Suprapubic skin (tissue), 4 donors: ENCODE measurements around the gene CPO. TPM values are rescaled to one million over a fixed set of nuclear protein-coding genes. Genes with fewer than 3 reads are reported as not detected.
"Not testable (repeated sequence)": the region's sequence is repeated elsewhere in the genome, so short reads cannot be mapped to it uniquely, and the experiment has no call there.

Experiments
- DNase-seq, 2 donors: peaks; one replicate each; pipeline ENCODE4 v3.0.0-alpha.2; 2019; ENCODE audit warnings: low spot score in 2 of 2
- H3K27ac ChIP-seq: fragments of 200-600 bp; sonication (generic); one replicate; pipeline ENCODE4 v1.5.1; 2019
- H3K27me3 ChIP-seq: fragments of 200-600 bp; sonication (generic); one replicate; pipeline ENCODE4 v1.5.1; 2019
- H3K36me3 ChIP-seq: fragments of 200-600 bp; sonication (generic); one replicate; pipeline ENCODE4 v1.5.1; 2019
- H3K4me1 ChIP-seq: fragments of 200-600 bp; sonication (generic); one replicate; pipeline ENCODE4 v1.5.1; 2019
- H3K4me3 ChIP-seq: fragments of 200-600 bp; sonication (generic); one replicate; pipeline ENCODE4 v1.5.1; 2019; ENCODE audit warnings: mild to moderate bottlenecking
- H3K9me3 ChIP-seq: fragments of 200-600 bp; sonication (generic); one replicate; pipeline ENCODE4 v1.5.1; 2019
- EP300 ChIP-seq: sonication (generic); formaldehyde crosslinking; IDR thresholded peaks from one replicate; pipeline ENCODE4 v1.6.1; 2017; ENCODE audit warnings: antibody characterized with exemption
- POLR2A ChIP-seq, 2 donors: fragments of 450-650 bp; IDR thresholded peaks; one replicate each; pipeline ENCODE4 v1.6.1; 2017; ENCODE audit warnings: antibody characterized with exemption in 2 of 2, mild to moderate bottlenecking in 2 of 2, moderate library complexity in 2 of 2
- POLR2AphosphoS5 ChIP-seq, 3 donors: sonication (generic); formaldehyde crosslinking; IDR thresholded peaks; one replicate each; pipeline ENCODE4 v1.6.1; 2017; ENCODE audit warnings: antibody characterized with exemption in 3 of 3
- WGBS: methylation state at CpG from one replicate; pipeline ENCODE4 v1.1.5; 2018; 5-methylcytosine and 5-hydroxymethylcytosine counted together
- total RNA-seq, 4 donors: library from RNA; depleted of rRNA; stranded (reverse); fragments of >200 nt; gene quantifications; one replicate each; pipeline ENCODE4 v1.1.0, GENCODE V29; 2016
- TF ChIP-seq, protein P1 (sequence below), 2 donors: fragments of 200-600 bp in 1 of 2; fragments of 450-650 bp in 1 of 2; sonication (generic) in 1 of 2; IDR thresholded peaks; one replicate each; pipeline ENCODE4 v1.5.1; 2016 to 2019; ENCODE audit warnings: antibody characterized with exemption in 2 of 2, mild to moderate bottlenecking in 1 of 2, moderate library complexity in 1 of 2

Gene CPO
- total RNA-seq, 4 donors from 2014 or later, result 0.89 TPM; not detected in 3

DNA sequence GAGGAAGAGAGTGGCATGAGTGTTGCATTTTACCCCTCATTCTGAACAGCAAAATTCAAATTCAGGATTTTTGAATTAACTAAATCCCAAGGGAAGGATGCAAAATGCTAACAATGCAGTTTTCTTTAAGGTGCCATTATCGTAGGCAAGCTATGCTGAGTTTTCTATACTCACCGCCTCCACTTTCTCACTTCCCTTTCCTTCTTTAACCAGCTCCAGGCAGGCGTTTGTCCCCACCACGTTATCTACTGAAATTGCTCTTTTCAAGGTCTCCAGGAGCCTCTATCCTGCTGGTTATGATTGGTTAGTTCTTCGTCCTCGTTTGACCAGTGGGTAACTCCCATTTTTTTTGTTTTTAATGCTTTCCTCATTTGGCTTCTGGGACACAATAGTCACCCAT lies 1.8 kb upstream of the CPO start:
- 81% methylated on average over 6 of the region's 6 CpGs for WGBS
- H3K36me3 ChIP-seq, result no peaks in the 10 kb centered on the region
- H3K27ac ChIP-seq, result no peak overlapping the region
- no peaks in the 10 kb centered on the region for H3K27me3 ChIP-seq
- TF ChIP-seq POLR2AphosphoS5 (IDR thresholded peaks at IDR 0.05), result no peak
- no peak for TF ChIP-seq EP300
- TF ChIP-seq, protein P1, sequence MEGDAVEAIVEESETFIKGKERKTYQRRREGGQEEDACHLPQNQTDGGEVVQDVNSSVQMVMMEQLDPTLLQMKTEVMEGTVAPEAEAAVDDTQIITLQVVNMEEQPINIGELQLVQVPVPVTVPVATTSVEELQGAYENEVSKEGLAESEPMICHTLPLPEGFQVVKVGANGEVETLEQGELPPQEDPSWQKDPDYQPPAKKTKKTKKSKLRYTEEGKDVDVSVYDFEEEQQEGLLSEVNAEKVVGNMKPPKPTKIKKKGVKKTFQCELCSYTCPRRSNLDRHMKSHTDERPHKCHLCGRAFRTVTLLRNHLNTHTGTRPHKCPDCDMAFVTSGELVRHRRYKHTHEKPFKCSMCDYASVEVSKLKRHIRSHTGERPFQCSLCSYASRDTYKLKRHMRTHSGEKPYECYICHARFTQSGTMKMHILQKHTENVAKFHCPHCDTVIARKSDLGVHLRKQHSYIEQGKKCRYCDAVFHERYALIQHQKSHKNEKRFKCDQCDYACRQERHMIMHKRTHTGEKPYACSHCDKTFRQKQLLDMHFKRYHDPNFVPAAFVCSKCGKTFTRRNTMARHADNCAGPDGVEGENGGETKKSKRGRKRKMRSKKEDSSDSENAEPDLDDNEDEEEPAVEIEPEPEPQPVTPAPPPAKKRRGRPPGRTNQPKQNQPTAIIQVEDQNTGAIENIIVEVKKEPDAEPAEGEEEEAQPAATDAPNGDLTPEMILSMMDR (IDR thresholded peaks at IDR 0.05), result no peak
- TF ChIP-seq POLR2A (IDR thresholded peaks at IDR 0.05), result no peak
- DNase-seq, result no peak
- H3K4me1 ChIP-seq, result no peaks in the 10 kb centered on the region
- H3K9me3 ChIP-seq, result no peaks in the 10 kb centered on the region
- no peak overlapping the region for H3K4me3 ChIP-seq

DNA sequence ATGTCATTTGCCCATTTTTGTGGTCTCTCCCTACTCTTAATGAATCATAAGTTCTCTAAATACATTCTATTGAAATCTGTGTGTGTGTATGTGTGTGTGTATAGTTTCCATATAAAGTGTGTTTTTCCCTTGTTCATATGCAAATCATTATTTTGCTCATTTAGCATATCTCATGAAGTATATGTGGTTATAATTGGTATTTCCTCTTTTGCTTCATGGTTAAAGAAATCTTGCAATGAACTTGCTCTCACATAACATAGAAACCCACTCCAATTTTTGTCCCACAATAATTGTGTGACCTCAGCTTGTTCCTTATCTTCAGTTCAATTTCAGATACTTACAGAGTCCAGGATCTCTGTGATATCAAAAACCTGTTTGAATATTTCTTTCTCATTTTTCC lies 1.2 kb downstream of the CPO start:
- H3K27me3 ChIP-seq, result no peaks in the 10 kb centered on the region
- no peaks in the 10 kb centered on the region for H3K36me3 ChIP-seq
- no peak for TF ChIP-seq POLR2A (IDR thresholded peaks at IDR 0.05)
- TF ChIP-seq, protein P1 (IDR thresholded peaks at IDR 0.05), result no peak
- H3K27ac ChIP-seq, result no peak overlapping the region
- no peaks in the 10 kb centered on the region for H3K4me1 ChIP-seq
- H3K9me3 ChIP-seq, result no peaks in the 10 kb centered on the region
- no peak overlapping the region for H3K4me3 ChIP-seq
- no peak for DNase-seq

DNA sequence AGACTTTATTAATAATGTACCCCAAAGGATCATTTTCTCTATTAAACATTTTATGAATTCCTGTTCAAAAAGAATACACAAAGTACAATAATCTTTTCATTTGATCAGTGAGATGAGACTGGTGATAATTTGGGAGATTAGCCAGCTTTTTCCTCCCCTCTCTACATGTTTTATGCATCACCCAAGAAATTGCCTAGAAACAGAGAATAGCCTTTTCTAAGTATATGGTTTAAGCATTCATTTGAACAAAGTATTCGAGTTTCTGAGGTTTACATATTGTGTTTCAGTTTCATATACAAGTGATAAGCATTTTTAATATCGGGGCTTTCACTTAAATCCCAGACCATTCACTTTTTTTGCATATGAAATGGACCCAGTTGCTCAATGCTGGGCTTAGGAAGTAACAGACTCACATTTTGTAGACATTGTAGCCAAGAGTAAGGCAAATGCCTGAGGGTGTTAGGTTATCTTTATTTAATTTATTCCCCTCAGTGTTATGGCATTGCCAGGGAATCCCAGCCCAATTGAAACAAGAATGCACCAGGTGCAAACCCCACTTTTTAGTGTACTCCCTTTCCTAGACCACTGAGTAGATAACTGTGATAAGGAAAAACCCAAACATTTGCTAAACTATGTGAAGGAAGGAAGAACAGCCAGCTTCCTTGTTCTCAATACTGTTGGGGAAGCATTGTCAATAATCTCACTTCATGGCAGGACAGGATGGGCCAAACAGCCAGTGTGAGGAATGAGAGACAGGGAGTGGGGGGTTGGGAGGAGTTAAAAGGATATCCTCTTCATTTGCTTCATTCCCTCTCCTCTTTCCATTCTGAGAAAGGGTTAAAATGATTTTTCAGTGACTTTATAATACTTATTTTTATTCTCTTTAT lies 3.5 kb downstream of the CPO start:
- Histone ChIP-seq H3K36me3 (no peaks in the 10 kb centered on the region), H3K4me3 (no peak overlapping the region), H3K27ac (no peak overlapping the region), H3K4me1 (no peaks in the 10 kb centered on the region), H3K27me3 (no peaks in the 10 kb centered on the region), H3K9me3 (peaks cover 3% of the 10 kb centered on the region)
- DNase-seq, result no peak
- WGBS, result 80% methylated on average over 2 of the region's 2 CpGs
- TF ChIP-seq POLR2AphosphoS5 (IDR thresholded peaks at IDR 0.05) (no peak), POLR2A (IDR thresholded peaks at IDR 0.05) (no peak), EP300 (no peak)
- TF ChIP-seq, protein P1 (IDR thresholded peaks at IDR 0.05), result no peak

DNA sequence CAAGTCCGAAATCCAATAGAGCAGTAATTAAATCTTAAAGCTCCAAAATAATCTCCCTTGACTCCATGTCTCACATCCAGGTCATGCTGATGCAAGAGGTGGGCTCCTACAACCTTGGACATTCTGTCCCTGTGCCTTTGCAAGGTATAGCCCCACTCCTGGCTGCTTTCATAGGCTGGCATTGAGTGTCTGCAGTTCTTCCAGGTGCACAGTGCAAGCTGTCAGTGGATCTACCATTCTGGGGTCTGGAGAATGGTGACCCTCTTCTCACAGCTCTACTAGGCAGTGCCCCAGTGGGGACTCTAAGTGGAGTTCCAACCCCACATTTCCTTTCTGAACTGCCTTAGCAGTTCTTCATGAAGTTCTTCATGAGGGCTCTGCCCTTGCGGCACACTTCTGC lies 14.1 kb downstream of the CPO start:
- WGBS, result 93% methylated on average over 2 of the region's 2 CpGs
- DNase-seq, H3K4me1 ChIP-seq, H3K27me3 ChIP-seq, H3K4me3 ChIP-seq, H3K36me3 ChIP-seq, H3K9me3 ChIP-seq, H3K27ac ChIP-seq: not testable (repeated sequence)

DNA sequence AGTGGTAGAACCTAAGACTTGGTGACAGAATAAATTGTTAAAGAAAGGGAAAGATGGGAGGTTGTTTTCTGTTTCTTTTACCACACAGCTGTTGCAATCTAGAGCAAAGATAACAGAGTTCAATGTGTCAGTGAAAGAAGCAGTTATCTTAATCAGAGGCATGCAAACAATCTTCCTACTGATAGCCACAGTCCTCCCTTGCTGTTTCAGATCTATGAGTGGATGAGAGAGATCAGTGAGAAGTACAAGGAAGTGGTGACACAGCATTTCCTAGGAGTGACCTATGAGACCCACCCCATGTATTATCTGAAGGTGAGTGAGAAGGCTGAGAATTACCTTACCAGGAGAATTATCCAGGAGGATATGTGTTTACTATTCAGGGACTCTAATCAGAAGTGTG lies 15.9 kb downstream of the CPO start:
- no peaks in the 10 kb centered on the region for H3K36me3 ChIP-seq
- H3K9me3 ChIP-seq, result no peaks in the 10 kb centered on the region
- H3K27ac ChIP-seq, result no peak overlapping the region
- TF ChIP-seq POLR2AphosphoS5 (IDR thresholded peaks at IDR 0.05) (no peak), EP300 (no peak), POLR2A (IDR thresholded peaks at IDR 0.05) (no peak)
- TF ChIP-seq, protein P1 (IDR thresholded peaks at IDR 0.05), result no peak
- no peaks in the 10 kb centered on the region for H3K27me3 ChIP-seq
- no peak overlapping the region for H3K4me3 ChIP-seq
- no peaks in the 10 kb centered on the region for H3K4me1 ChIP-seq
- DNase-seq, result no peak

DNA sequence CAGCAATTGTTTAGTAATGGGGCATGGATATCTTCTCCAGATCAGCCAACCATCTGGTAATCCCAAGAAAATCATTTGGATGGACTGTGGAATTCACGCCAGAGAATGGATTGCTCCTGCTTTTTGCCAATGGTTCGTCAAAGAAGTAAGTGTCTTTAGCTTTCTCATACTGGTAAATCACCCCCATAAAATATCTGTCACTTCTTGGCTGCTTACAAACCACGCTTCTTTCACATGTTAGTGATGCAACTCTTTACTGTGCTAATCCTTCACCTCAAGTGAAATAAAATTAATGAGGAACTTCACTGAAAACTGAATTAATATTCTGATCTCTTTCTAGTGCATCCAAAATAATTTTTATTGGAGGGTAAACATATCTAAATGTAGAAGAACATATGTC lies 18.9 kb downstream of the CPO start:
- H3K27me3 ChIP-seq, result no peaks in the 10 kb centered on the region
- no peaks in the 10 kb centered on the region for H3K36me3 ChIP-seq
- TF ChIP-seq POLR2A (IDR thresholded peaks at IDR 0.05) (no peak), EP300 (no peak), POLR2AphosphoS5 (IDR thresholded peaks at IDR 0.05) (no peak)
- TF ChIP-seq, protein P1 (IDR thresholded peaks at IDR 0.05), result no peak
- peaks cover 5% of the 10 kb centered on the region for H3K4me1 ChIP-seq
- H3K27ac ChIP-seq, result no peak overlapping the region
- H3K4me3 ChIP-seq, result no peak overlapping the region
- no peak for DNase-seq
- H3K9me3 ChIP-seq, result no peaks in the 10 kb centered on the region
- 46% methylated on average over 3 of the region's 3 CpGs for WGBS
